ENCODE measurements around the gene CCT5.
"Not testable (repeated sequence)": the region's sequence is repeated elsewhere in the genome, so short reads cannot be mapped to it uniquely, and the experiment has no call there.

The CCT5 gene

GRCh38 chr5:10265245-10266109 is 15.4 kb downstream of the CCT5 start:
- no peaks in the 10 kb centered on the region for H3K27me3 ChIP-seq (ENCODE audit: control insufficient read depth, insufficient read depth, low read length)
- H3K9ac ChIP-seq (ENCODE audit: low read depth, low read length), result no peak overlapping the region
- H3K4me3 ChIP-seq (ENCODE audit: low read length), result no peak overlapping the region
- H3K9me3 ChIP-seq (replicated peaks; ENCODE audit: low read length), result no peaks in the 10 kb centered on the region
- no peak overlapping the region for H3K4me2 ChIP-seq (ENCODE audit: low read length)
- peaks cover 6% of the 10 kb centered on the region for H3K4me1 ChIP-seq (ENCODE audit: control insufficient read depth, insufficient read depth, low read length)
- H3K36me3 ChIP-seq (ENCODE audit: insufficient read depth, low read length), result peaks cover 58% of the 10 kb centered on the region

- H3K36me3 ChIP-seq (ENCODE audit: insufficient read depth, low read length), result peaks cover 51% of the 10 kb centered on the region
- H3K4me2 ChIP-seq (ENCODE audit: low read length), result no peak overlapping the region
- no peaks in the 10 kb centered on the region for H3K9me3 ChIP-seq (replicated peaks; ENCODE audit: low read length)
- no peak overlapping the region for H3K4me3 ChIP-seq (ENCODE audit: low read length)
- H3K27me3 ChIP-seq (ENCODE audit: control insufficient read depth, insufficient read depth, low read length), result no peaks in the 10 kb centered on the region
- no peak overlapping the region for H3K9ac ChIP-seq (ENCODE audit: low read depth, low read length)
- H3K4me1 ChIP-seq (ENCODE audit: control insufficient read depth, insufficient read depth, low read length), result peaks cover 6% of the 10 kb centered on the region
Observed at GRCh38 chr5:10266137-10266536, 16.1 kb downstream of the CCT5 start.

GRCh38 chr5:10266839-10267238 is 16.8 kb downstream of the CCT5 start:
- H3K9ac ChIP-seq (ENCODE audit: low read depth, low read length), result no peak overlapping the region
- no peaks in the 10 kb centered on the region for H3K9me3 ChIP-seq (replicated peaks; ENCODE audit: low read length)
- H3K36me3 ChIP-seq (ENCODE audit: insufficient read depth, low read length), result peaks cover 44% of the 10 kb centered on the region
- no peak overlapping the region for H3K4me2 ChIP-seq (ENCODE audit: low read length)
- H3K4me3 ChIP-seq (ENCODE audit: low read length), result no peak overlapping the region
- no peaks in the 10 kb centered on the region for H3K27me3 ChIP-seq (ENCODE audit: control insufficient read depth, insufficient read depth, low read length)
- H3K4me1 ChIP-seq (ENCODE audit: control insufficient read depth, insufficient read depth, low read length), result peaks cover 6% of the 10 kb centered on the region

GRCh38 chr5:10268100-10268499 is 18.0 kb downstream of the CCT5 start:
- Histone ChIP-seq H3K4me3 (ENCODE audit: low read length) (no peak overlapping the region), H3K36me3 (ENCODE audit: insufficient read depth, low read length) (peaks cover 31% of the 10 kb centered on the region), H3K9me3 (replicated peaks; ENCODE audit: low read length) (no peaks in the 10 kb centered on the region), H3K9ac (ENCODE audit: low read depth, low read length) (no peak overlapping the region), H3K4me2 (ENCODE audit: low read length) (no peak overlapping the region), H3K4me1 (ENCODE audit: control insufficient read depth, insufficient read depth, low read length) (peaks cover 6% of the 10 kb centered on the region), H3K27me3 (ENCODE audit: control insufficient read depth, insufficient read depth, low read length) (no peaks in the 10 kb centered on the region)

- no peaks in the 10 kb centered on the region for H3K36me3 ChIP-seq (ENCODE audit: insufficient read depth, low read length)
- peaks cover 3% of the 10 kb centered on the region for H3K4me1 ChIP-seq (ENCODE audit: control insufficient read depth, insufficient read depth, low read length)
- no peak overlapping the region for H3K4me2 ChIP-seq (ENCODE audit: low read length)
- no peak overlapping the region for H3K4me3 ChIP-seq (ENCODE audit: low read length)
- H3K9ac ChIP-seq (ENCODE audit: low read depth, low read length), result no peak overlapping the region
- H3K9me3 ChIP-seq (replicated peaks; ENCODE audit: low read length), result no peaks in the 10 kb centered on the region
- H3K27me3 ChIP-seq (ENCODE audit: control insufficient read depth, insufficient read depth, low read length), result no peaks in the 10 kb centered on the region
Observed at GRCh38 chr5:10272053-10272874, 22.2 kb downstream of the CCT5 start.

- H3K27me3 ChIP-seq (ENCODE audit: control insufficient read depth, insufficient read depth, low read length); H3K9ac ChIP-seq (ENCODE audit: low read depth, low read length); H3K4me2 ChIP-seq (ENCODE audit: low read length); H3K9me3 ChIP-seq (replicated peaks; ENCODE audit: low read length); H3K36me3 ChIP-seq (ENCODE audit: insufficient read depth, low read length); H3K4me3 ChIP-seq (ENCODE audit: low read length); H3K4me1 ChIP-seq (ENCODE audit: control insufficient read depth, insufficient read depth, low read length): not testable (repeated sequence)
Observed at GRCh38 chr5:10272875-10273209, 22.8 kb downstream of the CCT5 start.

- no peak overlapping the region for H3K4me3 ChIP-seq (ENCODE audit: low read length)
- H3K27me3 ChIP-seq (ENCODE audit: control insufficient read depth, insufficient read depth, low read length), result no peaks in the 10 kb centered on the region
- H3K9me3 ChIP-seq (replicated peaks; ENCODE audit: low read length), result no peaks in the 10 kb centered on the region
- no peaks in the 10 kb centered on the region for H3K4me1 ChIP-seq (ENCODE audit: control insufficient read depth, insufficient read depth, low read length)
- H3K4me2 ChIP-seq (ENCODE audit: low read length), result no peak overlapping the region
- H3K9ac ChIP-seq (ENCODE audit: low read depth, low read length), result no peak overlapping the region
- H3K36me3 ChIP-seq (ENCODE audit: insufficient read depth, low read length), result no peaks in the 10 kb centered on the region
Observed at GRCh38 chr5:10275460-10275859, 25.4 kb downstream of the CCT5 start.

- Histone ChIP-seq H3K27me3 (ENCODE audit: control insufficient read depth, insufficient read depth, low read length) (no peaks in the 10 kb centered on the region), H3K4me2 (ENCODE audit: low read length) (no peak overlapping the region), H3K4me3 (ENCODE audit: low read length) (no peak overlapping the region), H3K36me3 (ENCODE audit: insufficient read depth, low read length) (no peaks in the 10 kb centered on the region), H3K4me1 (ENCODE audit: control insufficient read depth, insufficient read depth, low read length) (no peaks in the 10 kb centered on the region), H3K9me3 (replicated peaks; ENCODE audit: low read length) (no peaks in the 10 kb centered on the region), H3K9ac (ENCODE audit: low read depth, low read length) (no peak overlapping the region)
Observed at GRCh38 chr5:10275991-10276390, 25.9 kb downstream of the CCT5 start.

- H3K27me3 ChIP-seq (ENCODE audit: control insufficient read depth, insufficient read depth, low read length), result no peaks in the 10 kb centered on the region
- no peak overlapping the region for H3K4me2 ChIP-seq (ENCODE audit: low read length)
- H3K9ac ChIP-seq (ENCODE audit: low read depth, low read length), result no peak overlapping the region
- H3K36me3 ChIP-seq (ENCODE audit: insufficient read depth, low read length), result no peaks in the 10 kb centered on the region
- no peaks in the 10 kb centered on the region for H3K4me1 ChIP-seq (ENCODE audit: control insufficient read depth, insufficient read depth, low read length)
- H3K4me3 ChIP-seq (ENCODE audit: low read length), result no peak overlapping the region
- no peaks in the 10 kb centered on the region for H3K9me3 ChIP-seq (replicated peaks; ENCODE audit: low read length)
Observed at GRCh38 chr5:10276691-10277090, 26.6 kb downstream of the CCT5 start.

GRCh38 chr5:10277773-10278630 is 27.9 kb downstream of the CCT5 start:
- H3K4me2 ChIP-seq (ENCODE audit: low read length), result no peak overlapping the region
- H3K27me3 ChIP-seq (ENCODE audit: control insufficient read depth, insufficient read depth, low read length), result no peaks in the 10 kb centered on the region
- H3K4me1 ChIP-seq (ENCODE audit: control insufficient read depth, insufficient read depth, low read length), result no peaks in the 10 kb centered on the region
- H3K4me3 ChIP-seq (ENCODE audit: low read length), result no peak overlapping the region
- H3K36me3 ChIP-seq (ENCODE audit: insufficient read depth, low read length), result no peaks in the 10 kb centered on the region
- no peak overlapping the region for H3K9ac ChIP-seq (ENCODE audit: low read depth, low read length)
- no peaks in the 10 kb centered on the region for H3K9me3 ChIP-seq (replicated peaks; ENCODE audit: low read length)

GRCh38 chr5:10278658-10279279 is 28.7 kb downstream of the CCT5 start:
- H3K36me3 ChIP-seq (ENCODE audit: insufficient read depth, low read length), result no peaks in the 10 kb centered on the region
- no peaks in the 10 kb centered on the region for H3K27me3 ChIP-seq (ENCODE audit: control insufficient read depth, insufficient read depth, low read length)
- H3K4me3 ChIP-seq (ENCODE audit: low read length), result no peak overlapping the region
- no peaks in the 10 kb centered on the region for H3K9me3 ChIP-seq (replicated peaks; ENCODE audit: low read length)
- H3K4me2 ChIP-seq (ENCODE audit: low read length), result no peak overlapping the region
- H3K9ac ChIP-seq (ENCODE audit: low read depth, low read length), result no peak overlapping the region
- no peaks in the 10 kb centered on the region for H3K4me1 ChIP-seq (ENCODE audit: control insufficient read depth, insufficient read depth, low read length)

Data from skeletal muscle satellite cell (primary cell).